Measurements from ENCODE around the gene LHX4.
A peak's percentile ranks its signal among the peaks of the same experiment; 100 is the strongest.

The LHX4 gene

DNA sequence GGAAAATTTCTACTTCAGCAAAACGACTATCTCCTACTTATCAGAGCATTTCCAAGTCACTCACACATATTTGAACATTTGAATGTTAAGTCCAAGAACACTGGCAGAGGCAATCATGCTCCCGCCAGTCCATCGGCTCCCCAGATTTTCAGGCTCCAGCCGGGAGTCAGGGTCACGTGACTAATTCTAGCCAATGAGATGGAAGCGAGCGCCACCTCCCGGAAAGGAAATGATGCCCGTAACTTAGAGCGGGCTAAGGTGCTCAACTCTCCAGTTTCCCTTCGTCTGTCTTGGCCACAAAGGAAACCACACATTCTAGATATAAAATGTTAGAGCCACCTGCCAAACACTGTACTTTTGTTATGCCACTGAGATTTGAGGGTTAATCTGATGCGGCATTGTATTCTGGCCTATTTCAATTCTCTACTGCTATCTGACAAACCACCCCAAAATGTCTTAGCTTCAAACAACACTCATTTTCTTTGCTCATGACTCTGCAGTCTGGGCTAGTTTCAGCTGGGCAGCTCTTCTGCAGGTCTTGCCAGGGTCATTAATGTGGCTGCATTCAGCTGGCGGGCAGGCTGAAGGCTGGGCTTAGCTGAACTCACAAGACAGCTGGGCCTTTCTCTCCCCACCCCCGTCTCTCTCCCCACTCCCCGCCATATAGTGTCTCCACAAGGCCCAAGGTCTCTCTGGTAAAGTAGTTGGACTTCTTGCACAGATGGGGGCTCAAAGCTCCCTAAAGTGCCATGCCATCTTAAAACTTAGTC, 16.5 kb upstream of the LHX4 start:
- no peaks in the 10 kb centered on the region for H3K4me1 ChIP-seq (ENCODE audit: control insufficient read depth, insufficient read depth, low read length)
- no peaks in the 10 kb centered on the region for H3K36me3 ChIP-seq (ENCODE audit: control insufficient read depth, insufficient read depth, low read length)
- H3K27me3 ChIP-seq (ENCODE audit: control insufficient read depth, insufficient read depth, low read length): peaks cover 4% of the 10 kb centered on the region; the same call in 1 of the 2 replicates
- no peak overlapping the region for H3K9ac ChIP-seq (ENCODE audit: low read length)
- H3K9me3 ChIP-seq (ENCODE audit: control insufficient read depth, insufficient read depth, low read depth, low read length): no peaks in the 10 kb centered on the region
- no peak overlapping the region for H3K4me3 ChIP-seq (ENCODE audit: low read depth, low read length)
- H3K27ac ChIP-seq (ENCODE audit: low read depth, low read length): no peak overlapping the region

DNA sequence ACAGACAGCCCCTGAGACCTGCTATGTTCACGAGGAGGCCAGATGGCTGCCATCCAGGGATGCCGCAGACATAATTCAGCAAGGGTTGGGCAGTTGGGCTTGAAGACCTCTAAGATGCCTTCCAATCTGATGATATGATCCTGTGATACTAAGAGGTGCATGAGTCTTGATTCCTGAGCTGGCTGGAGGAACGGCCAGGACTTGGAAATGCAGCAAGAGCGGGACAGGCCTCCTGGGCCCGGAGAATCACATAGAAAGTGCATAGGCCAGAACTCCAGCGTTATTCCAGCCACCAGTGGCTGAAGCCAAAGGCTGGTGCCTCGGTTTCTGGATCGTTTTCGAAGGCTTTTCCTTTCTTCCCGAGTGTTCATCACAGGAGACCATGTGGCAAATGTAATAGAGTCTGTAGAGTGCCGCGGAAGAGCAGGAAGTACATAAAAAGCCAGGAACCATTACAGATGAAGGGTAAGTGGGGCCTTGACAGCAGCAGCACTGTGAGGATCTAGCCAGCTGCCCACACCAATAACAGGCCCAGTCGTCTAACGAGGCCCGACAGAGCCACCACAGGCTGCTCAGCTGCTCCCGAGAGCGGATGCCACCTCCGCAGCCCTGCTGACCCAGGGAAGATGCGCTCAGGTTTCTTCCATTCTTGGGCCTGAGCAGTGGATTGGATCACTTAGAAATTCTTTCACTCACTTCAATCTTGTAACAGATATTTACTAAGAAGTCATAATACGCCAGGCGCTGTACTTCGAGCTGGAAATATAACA, 14.0 kb upstream of the LHX4 start:
- H3K27me3 ChIP-seq (ENCODE audit: control insufficient read depth, insufficient read depth, low read length): peaks cover 20% of the 10 kb centered on the region
- H3K36me3 ChIP-seq (ENCODE audit: control insufficient read depth, insufficient read depth, low read length): no peaks in the 10 kb centered on the region
- no peaks in the 10 kb centered on the region for H3K4me1 ChIP-seq (ENCODE audit: control insufficient read depth, insufficient read depth, low read length)
- no peaks in the 10 kb centered on the region for H3K9me3 ChIP-seq (ENCODE audit: control insufficient read depth, insufficient read depth, low read depth, low read length)
- H3K9ac ChIP-seq (ENCODE audit: low read length): no peak overlapping the region
- H3K4me3 ChIP-seq (ENCODE audit: low read depth, low read length): no peak overlapping the region
- no peak overlapping the region for H3K27ac ChIP-seq (ENCODE audit: low read depth, low read length)

DNA sequence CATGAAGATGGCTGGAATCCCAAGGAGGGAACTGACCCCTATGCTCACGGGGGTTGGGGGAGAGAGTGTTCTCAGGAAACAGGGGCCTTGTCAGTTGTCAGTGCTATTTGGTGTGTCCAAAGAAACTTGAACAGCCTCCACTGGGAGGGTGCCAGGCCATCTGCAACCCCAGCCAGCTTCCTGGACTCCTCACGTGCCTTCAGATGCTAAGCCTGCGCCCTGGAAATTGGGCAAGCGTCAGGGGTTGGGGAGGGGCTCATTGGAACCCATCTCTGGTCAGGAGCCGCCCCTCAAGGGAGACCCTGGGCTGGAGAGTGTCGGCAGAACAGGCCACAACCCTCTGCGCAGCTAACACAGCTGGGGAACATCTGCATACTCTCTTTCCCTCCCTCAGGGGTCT, 13.1 kb upstream of the LHX4 start:
- H3K4me3 ChIP-seq (ENCODE audit: low read depth, low read length): no peak overlapping the region
- no peaks in the 10 kb centered on the region for H3K4me1 ChIP-seq (ENCODE audit: control insufficient read depth, insufficient read depth, low read length)
- peaks cover 21% of the 10 kb centered on the region for H3K27me3 ChIP-seq (ENCODE audit: control insufficient read depth, insufficient read depth, low read length)
- no peaks in the 10 kb centered on the region for H3K36me3 ChIP-seq (ENCODE audit: control insufficient read depth, insufficient read depth, low read length)
- H3K9ac ChIP-seq (ENCODE audit: low read length): no peak overlapping the region
- no peaks in the 10 kb centered on the region for H3K9me3 ChIP-seq (ENCODE audit: control insufficient read depth, insufficient read depth, low read depth, low read length)
- H3K27ac ChIP-seq (ENCODE audit: low read depth, low read length): no peak overlapping the region

DNA sequence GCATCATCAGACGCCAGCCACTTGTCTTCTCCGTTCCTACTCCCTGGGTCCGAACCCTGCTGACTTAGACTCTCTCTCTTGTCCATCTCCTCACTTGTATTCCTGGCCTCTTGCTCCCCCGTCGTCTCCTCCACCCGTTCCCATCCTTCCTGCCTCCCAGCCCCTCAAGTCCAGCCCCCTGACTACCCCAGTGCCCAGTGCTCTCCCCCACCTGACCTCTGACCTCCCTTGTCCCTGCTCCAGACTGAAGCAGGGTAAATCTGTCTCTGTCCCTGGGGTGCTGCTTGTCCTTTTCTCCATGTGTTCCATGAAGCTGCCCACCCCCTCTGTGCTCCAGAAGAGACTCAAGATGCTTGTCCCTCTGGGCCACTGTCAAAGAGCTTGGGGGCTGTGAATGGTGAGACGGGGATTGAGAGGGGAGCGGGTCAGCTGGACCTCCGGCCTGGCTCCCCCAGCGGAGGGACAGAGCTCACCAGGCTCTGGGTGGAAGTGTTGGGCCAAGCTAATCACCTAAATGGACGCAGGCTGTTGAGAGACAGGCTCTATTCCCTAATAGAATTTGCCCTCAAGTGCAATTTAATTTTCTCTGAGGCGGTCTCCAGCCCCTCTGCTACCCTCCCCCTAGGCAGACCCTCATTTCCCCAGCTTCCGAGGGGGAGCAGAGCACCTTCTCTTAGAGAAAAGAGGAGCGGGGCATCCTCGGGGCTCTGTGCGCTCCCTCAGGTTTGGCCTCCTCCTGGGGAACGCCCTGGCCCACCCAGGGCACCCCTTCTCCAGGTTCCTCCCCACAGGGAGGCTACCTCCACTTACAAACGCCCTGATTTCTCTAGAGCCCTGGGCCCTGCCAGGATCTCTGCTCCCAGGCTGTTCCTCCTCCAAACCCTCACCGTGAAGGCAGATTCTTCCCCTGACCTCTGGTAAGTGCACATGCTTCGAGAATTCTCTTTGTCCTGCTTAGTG, 11.0 kb upstream of the LHX4 start:
- H3K9ac ChIP-seq (ENCODE audit: low read length): no peak overlapping the region
- no peaks in the 10 kb centered on the region for H3K4me1 ChIP-seq (ENCODE audit: control insufficient read depth, insufficient read depth, low read length)
- no peaks in the 10 kb centered on the region for H3K36me3 ChIP-seq (ENCODE audit: control insufficient read depth, insufficient read depth, low read length)
- no peaks in the 10 kb centered on the region for H3K9me3 ChIP-seq (ENCODE audit: control insufficient read depth, insufficient read depth, low read depth, low read length)
- peaks cover 39% of the 10 kb centered on the region for H3K27me3 ChIP-seq (ENCODE audit: control insufficient read depth, insufficient read depth, low read length)
- H3K27ac ChIP-seq (ENCODE audit: low read depth, low read length): no peak overlapping the region
- no peak overlapping the region for H3K4me3 ChIP-seq (ENCODE audit: low read depth, low read length)

DNA sequence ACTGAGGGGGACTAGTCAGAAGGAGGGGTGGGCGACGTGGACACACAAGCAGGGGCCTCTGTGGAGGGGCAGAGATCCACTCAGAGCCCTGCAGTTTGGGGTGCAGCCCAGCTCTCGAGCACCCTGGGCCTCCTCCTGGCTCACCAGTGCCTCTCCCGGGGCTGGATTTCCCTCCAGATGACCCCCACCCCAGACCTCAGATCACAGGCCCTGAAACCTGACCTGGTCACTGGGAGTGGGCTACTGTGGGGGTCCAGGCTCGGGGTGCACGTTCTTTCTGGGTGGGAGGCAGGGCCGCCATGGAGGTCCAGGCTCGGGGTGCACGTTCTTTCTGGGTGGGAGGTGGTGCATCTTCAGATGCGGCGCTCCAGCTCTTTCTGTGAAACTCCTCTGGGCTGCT, 10.3 kb upstream of the LHX4 start:
- Histone ChIP-seq H3K27me3 (ENCODE audit: control insufficient read depth, insufficient read depth, low read length) (peaks cover 46% of the 10 kb centered on the region), H3K27ac (ENCODE audit: low read depth, low read length) (no peak overlapping the region), H3K4me3 (ENCODE audit: low read depth, low read length) (no peak overlapping the region), H3K36me3 (ENCODE audit: control insufficient read depth, insufficient read depth, low read length) (no peaks in the 10 kb centered on the region), H3K4me1 (ENCODE audit: control insufficient read depth, insufficient read depth, low read length) (no peaks in the 10 kb centered on the region), H3K9ac (ENCODE audit: low read length) (no peak overlapping the region), H3K9me3 (ENCODE audit: control insufficient read depth, insufficient read depth, low read depth, low read length) (no peaks in the 10 kb centered on the region)

DNA sequence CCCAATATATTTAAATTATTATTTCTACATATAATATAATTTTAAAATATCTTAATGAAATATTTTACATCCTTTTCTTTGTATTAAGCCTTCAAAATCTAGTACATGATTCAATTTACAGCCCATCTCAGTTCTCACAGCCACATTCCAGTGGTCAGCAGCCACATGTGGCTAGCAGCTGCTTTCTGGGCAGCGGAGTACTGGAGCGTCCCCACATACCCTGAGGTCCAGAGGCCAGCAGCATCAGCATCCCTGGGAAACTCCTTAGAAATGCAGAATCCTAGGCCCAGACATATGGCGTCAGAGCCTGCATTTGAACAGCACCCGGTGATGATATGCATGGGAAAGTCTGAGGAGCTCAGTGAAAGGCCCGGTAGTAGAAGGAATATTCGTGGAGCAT, 8.6 kb upstream of the LHX4 start:
- Histone ChIP-seq H3K36me3 (ENCODE audit: control insufficient read depth, insufficient read depth, low read length) (no peaks in the 10 kb centered on the region), H3K4me1 (ENCODE audit: control insufficient read depth, insufficient read depth, low read length) (no peaks in the 10 kb centered on the region), H3K27ac (ENCODE audit: low read depth, low read length) (no peak overlapping the region), H3K9me3 (ENCODE audit: control insufficient read depth, insufficient read depth, low read depth, low read length) (no peaks in the 10 kb centered on the region), H3K9ac (ENCODE audit: low read length) (no peak overlapping the region), H3K4me3 (ENCODE audit: low read depth, low read length) (no peak overlapping the region), H3K27me3 (ENCODE audit: control insufficient read depth, insufficient read depth, low read length) (peaks cover 63% of the 10 kb centered on the region)

DNA sequence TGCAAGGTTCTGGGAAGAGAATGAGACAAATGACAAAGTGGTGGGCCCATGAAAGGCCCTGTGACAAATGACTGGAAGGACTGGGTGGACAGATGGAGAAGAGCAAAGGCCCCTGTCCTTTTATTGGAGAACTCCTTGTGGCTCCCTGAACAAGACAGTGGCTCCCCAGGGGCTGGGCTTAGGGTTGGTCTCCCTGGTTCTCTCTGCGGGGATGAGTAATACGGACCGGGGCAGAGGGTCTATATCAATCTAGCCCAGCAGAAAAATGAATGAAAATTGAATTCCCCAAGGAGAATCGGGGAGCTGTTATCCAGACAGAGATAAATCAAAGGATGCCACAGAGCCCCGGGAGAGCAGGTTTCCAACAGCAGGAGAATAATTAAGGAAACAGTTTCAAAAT, 5.2 kb upstream of the LHX4 start:
- Histone ChIP-seq H3K36me3 (ENCODE audit: control insufficient read depth, insufficient read depth, low read length) (no peaks in the 10 kb centered on the region), H3K27ac (ENCODE audit: low read depth, low read length) (no peak overlapping the region), H3K4me1 (ENCODE audit: control insufficient read depth, insufficient read depth, low read length) (no peaks in the 10 kb centered on the region; the same call in 1 of the 2 replicates), H3K4me3 (ENCODE audit: low read depth, low read length) (no peak overlapping the region), H3K9me3 (ENCODE audit: control insufficient read depth, insufficient read depth, low read depth, low read length) (no peaks in the 10 kb centered on the region), H3K9ac (ENCODE audit: low read length) (no peak overlapping the region), H3K27me3 (ENCODE audit: control insufficient read depth, insufficient read depth, low read length) (peaks cover 84% of the 10 kb centered on the region)

DNA sequence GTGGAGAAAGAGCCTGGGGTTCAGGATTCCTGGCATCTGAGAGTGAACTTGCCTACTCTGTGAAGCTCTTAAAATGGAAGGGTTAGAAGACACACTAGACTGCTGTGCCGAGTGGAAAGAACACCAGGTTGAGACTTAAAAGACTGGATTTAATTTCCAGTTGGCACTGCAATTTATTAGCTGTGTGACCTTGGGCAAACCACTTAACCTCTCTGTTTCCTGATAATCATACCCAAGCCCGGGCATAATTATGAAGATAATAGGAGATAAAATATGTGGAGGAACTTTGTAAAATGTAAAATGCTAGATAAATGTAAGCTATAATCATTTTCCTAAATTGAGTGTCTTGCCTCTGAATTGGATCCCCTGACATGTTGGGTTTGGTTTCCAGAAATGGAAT, 4.7 kb upstream of the LHX4 start:
- H3K27ac ChIP-seq (ENCODE audit: low read depth, low read length): no peak overlapping the region
- H3K9me3 ChIP-seq (ENCODE audit: control insufficient read depth, insufficient read depth, low read depth, low read length): no peaks in the 10 kb centered on the region
- no peaks in the 10 kb centered on the region; the same call in 1 of the 2 replicates for H3K4me1 ChIP-seq (ENCODE audit: control insufficient read depth, insufficient read depth, low read length)
- H3K4me3 ChIP-seq (ENCODE audit: low read depth, low read length): no peak overlapping the region
- H3K27me3 ChIP-seq (ENCODE audit: control insufficient read depth, insufficient read depth, low read length): peaks cover 82% of the 10 kb centered on the region
- no peak overlapping the region for H3K9ac ChIP-seq (ENCODE audit: low read length)
- no peaks in the 10 kb centered on the region for H3K36me3 ChIP-seq (ENCODE audit: control insufficient read depth, insufficient read depth, low read length)

DNA sequence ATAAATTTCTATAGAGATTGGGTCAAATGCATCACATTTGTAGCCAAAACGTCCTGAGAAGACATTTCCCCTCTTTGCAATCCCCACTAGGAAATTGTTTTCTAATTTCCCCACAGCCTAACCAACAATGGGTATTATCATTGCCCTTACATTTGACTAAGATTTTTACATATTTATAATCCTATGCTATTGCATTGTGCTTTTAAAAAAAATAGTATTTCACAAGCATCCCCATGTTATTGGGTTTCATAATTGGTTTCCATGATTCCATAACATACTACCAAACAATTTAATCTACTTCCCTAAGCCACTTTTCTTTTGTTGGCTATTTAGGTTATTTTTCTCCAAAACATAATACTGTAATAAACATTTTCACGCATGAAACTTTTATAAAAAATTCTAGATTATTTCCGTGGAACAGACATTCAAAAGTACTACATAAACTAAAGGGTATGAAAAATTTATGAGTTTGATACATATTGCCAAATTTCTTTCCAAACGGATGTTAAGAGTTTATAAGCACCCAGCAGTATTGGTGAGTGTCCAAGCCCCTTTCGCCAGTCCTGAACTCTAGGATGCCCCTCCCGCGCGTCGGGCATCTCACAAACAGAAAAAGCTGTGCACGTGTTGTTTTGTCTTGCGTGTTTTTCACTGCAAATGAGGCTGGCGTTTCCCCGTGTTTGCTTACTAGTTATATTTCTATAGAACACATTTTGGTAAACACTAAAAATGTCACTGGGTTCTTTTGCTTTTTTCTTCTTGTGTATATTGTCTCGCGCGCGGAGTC, 2.0 kb upstream of the LHX4 start:
- H3K9me3 ChIP-seq (ENCODE audit: control insufficient read depth, insufficient read depth, low read depth, low read length): no peaks in the 10 kb centered on the region
- H3K36me3 ChIP-seq (ENCODE audit: control insufficient read depth, insufficient read depth, low read length): no peaks in the 10 kb centered on the region
- no peak overlapping the region for H3K27ac ChIP-seq (ENCODE audit: low read depth, low read length)
- H3K9ac ChIP-seq (ENCODE audit: low read length): no peak overlapping the region
- H3K4me3 ChIP-seq (ENCODE audit: low read depth, low read length): 0 out of 2 replicates have a peak overlapping the region, but pooled peaks have one; percentile 74
- H3K4me1 ChIP-seq (ENCODE audit: control insufficient read depth, insufficient read depth, low read length): peaks cover 13% of the 10 kb centered on the region
- H3K27me3 ChIP-seq (ENCODE audit: control insufficient read depth, insufficient read depth, low read length): peaks cover 93% of the 10 kb centered on the region

Data from HUES6 (cell line).